ENCODE results near the gene SAMHD1. TPM values are rescaled to one million over a fixed set of nuclear protein-coding genes. Genes with fewer than 3 reads are reported as not detected.

The SAMHD1 gene
- total and polyA plus RNA-seq, 9 of the 15 experiments (the other 6 are each of a cell fraction or from before 2014, with no cell fraction given): 6.8 to 20.4 (median 14.8) TPM

DNA sequence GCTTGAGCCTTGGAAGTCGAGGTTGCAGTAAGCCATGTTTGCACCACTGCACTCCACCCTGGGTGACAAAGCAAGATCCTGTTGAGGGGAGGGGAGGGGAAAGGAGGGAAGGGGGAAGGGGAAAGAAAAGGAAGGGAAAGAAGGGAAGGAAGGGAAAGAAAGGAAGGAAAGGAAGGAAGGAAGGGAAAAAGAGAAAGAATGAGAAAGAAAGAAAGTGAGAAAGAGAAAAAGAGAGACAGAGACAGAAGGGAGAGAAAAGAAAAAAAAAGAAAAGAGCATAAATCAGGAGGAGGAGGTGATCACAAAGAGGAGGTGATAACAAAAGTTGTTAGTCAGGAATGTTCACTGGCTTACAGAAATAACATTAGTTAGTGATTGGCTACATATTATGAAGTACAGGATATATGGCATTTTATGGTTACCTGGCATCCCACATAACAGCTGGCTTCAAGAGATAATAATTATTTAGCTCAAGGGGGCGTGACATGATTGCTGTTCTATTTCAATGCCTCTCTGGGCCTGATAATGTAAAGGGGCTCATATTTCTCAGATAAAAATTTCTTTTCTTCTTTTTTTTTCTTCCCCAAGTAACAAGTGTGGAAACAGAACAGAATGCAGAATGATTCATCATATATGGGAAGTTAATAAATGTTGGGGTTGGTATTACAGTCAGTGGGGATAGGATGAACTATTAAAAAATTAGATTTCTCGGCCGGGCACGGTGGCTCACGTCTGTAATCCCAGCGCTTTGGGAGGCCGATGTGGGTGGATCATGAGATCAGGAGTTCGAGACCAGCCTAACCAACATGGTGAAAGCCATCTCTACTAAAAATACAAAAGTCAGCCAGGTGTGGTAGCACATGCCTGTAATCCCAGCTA, 27.1 kb downstream of the SAMHD1 start (continued):
- TF ChIP-seq ETV6 (IDR thresholded peaks at IDR 0.05; ENCODE audit: borderline replicate concordance in 1 of 2, low read depth in 2 of 2, low read length in 1 of 2) (no peak), ETV6 (CRISPR knock-in tag; IDR thresholded peaks at IDR 0.05; ENCODE audit: borderline replicate concordance) (no peak), TRIM24 (IDR thresholded peaks at IDR 0.05) (peak; percentile 62 to 74; a peak in 2 of 4 replicates), TCF7 (IDR thresholded peaks at IDR 0.05; ENCODE audit: borderline replicate concordance) (no peak), PHTF2 (CRISPR knock-in tag; IDR thresholded peaks at IDR 0.05) (no peak), NCOR1 (IDR thresholded peaks at IDR 0.05) (peak; percentile 52), JUND (IDR thresholded peaks at IDR 0.05; ENCODE audit: borderline replicate concordance, low read depth, low read length) (no peak), JUND (tag; IDR thresholded peaks at IDR 0.05; ENCODE audit: borderline replicate concordance, low read depth, low read length) (no peak), PTTG1 (tag; IDR thresholded peaks at IDR 0.05; ENCODE audit: low read depth) (no peak), KLF1 (tag; IDR thresholded peaks at IDR 0.05) (no peak), HDAC8 (tag; IDR thresholded peaks at IDR 0.05) (no peak), ADNP (tag; IDR thresholded peaks at IDR 0.05) (no peak), ZNF174 (CRISPR knock-in tag; IDR thresholded peaks at IDR 0.05) (no peak), NR2C2 (CRISPR knock-in tag; IDR thresholded peaks at IDR 0.05) (no peak), NR2C2 (tag; IDR thresholded peaks at IDR 0.05) (no peak), POLR3A (IDR thresholded peaks at IDR 0.05; ENCODE audit: borderline replicate concordance, extremely low read depth, insufficient read depth, insufficient read length) (no peak), NFATC3 (IDR thresholded peaks at IDR 0.05) (no peak), ZNF584 (CRISPR knock-in tag; IDR thresholded peaks at IDR 0.05; ENCODE audit: low read depth) (no peak)

Measured in K562 (cell line).